Measurements from ENCODE around the gene RNF149. TPM values are rescaled to one million over a fixed set of nuclear protein-coding genes. Genes with fewer than 3 reads are reported as not detected.

Gene RNF149
- total RNA-seq, 2 experiments from 2014 or later, result 139 to 150 TPM

- POLR2A ChIA-PET, result interaction anchor here (0.7 to 1.5 kb wide), 3 partner anchors 13 to 42 kb away, joined by 3 to 6 read pairs (median 3); no protein-coding TSS in a partner anchor
- H3K27ac ChIP-seq (ENCODE audit: low read depth in 1 of 2, low read length in 2 of 2), result no peak overlapping the region
- no peaks in the 10 kb centered on the region for H3K27me3 ChIP-seq (ENCODE audit: control insufficient read depth in 1 of 2, insufficient read depth in 2 of 2, low read length in 2 of 2)
- no peak overlapping the region for H3K4me3 Mint-ChIP-seq
- H3K9me3 ChIP-seq (ENCODE audit: control insufficient read depth in 1 of 2, insufficient read depth in 1 of 2, low read length in 2 of 2), result no peaks in the 10 kb centered on the region
- ATAC-seq (ENCODE audit: poor library complexity) (no peak), DNase-seq (no peak)
- peak overlapping the region; percentile 51 for H3K27ac Mint-ChIP-seq
- peaks cover 91% of the 10 kb centered on the region for H3K36me3 Mint-ChIP-seq (ENCODE audit: low read depth)
- peaks cover 89% of the 10 kb centered on the region for H3K36me3 ChIP-seq (ENCODE audit: insufficient read depth, low read length)
- intact Hi-C loops (cut with DNase I, micrococcal nuclease), result no loop called here
- CTCF ChIA-PET, result no interaction called here
- H3K4me3 ChIP-seq (ENCODE audit: low read length), result no peak overlapping the region
- H3K9me3 Mint-ChIP-seq, result no peaks in the 10 kb centered on the region
- TF ChIP-seq CTCF (IDR thresholded peaks at IDR 0.05), result no peak
- peaks cover 50% of the 10 kb centered on the region for H3K4me1 Mint-ChIP-seq (ENCODE audit: low read depth)
- no peaks in the 10 kb centered on the region for H3K27me3 Mint-ChIP-seq
- peaks cover 13% of the 10 kb centered on the region for H3K4me1 ChIP-seq (ENCODE audit: insufficient read depth, low read length)
These were observed 21.8 kb downstream of the RNF149 start for GRCh38 chr2:101286684-101287083.

DNA sequence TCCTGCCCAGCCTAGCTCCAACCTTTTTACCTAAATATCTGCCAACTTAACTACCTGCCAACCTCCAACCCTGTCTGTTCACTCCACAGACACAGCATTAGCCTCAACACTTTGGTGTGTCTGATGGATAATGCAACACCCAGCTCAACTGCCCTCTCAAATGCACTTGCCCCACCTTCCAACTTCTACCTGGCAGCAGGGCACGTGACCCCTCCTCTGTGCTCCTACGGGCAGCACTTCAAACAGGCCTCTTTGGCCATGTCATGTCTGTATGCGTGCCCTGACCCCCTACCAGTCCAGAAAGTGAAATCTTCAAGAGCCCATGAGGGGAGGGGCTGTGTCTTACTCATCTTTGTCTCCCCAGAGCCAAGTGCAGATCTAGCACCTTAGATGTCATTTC lies 25.5 kb downstream of the RNF149 start:
- Mint-ChIP-seq H3K4me3 (no peak overlapping the region), H3K27ac (peak overlapping the region; percentile 66), H3K9me3 (no peaks in the 10 kb centered on the region), H3K27me3 (no peaks in the 10 kb centered on the region), H3K36me3 (ENCODE audit: low read depth) (peaks cover 98% of the 10 kb centered on the region), H3K4me1 (ENCODE audit: low read depth) (peaks cover 63% of the 10 kb centered on the region)
- Histone ChIP-seq H3K4me3 (ENCODE audit: low read length) (no peak overlapping the region), H3K27me3 (ENCODE audit: control insufficient read depth in 1 of 2, insufficient read depth in 2 of 2, low read length in 2 of 2) (no peaks in the 10 kb centered on the region), H3K27ac (ENCODE audit: low read depth in 1 of 2, low read length in 2 of 2) (no peak overlapping the region), H3K4me1 (ENCODE audit: insufficient read depth, low read length) (peaks cover 10% of the 10 kb centered on the region), H3K9me3 (ENCODE audit: control insufficient read depth in 1 of 2, insufficient read depth in 1 of 2, low read length in 2 of 2) (no peaks in the 10 kb centered on the region), H3K36me3 (ENCODE audit: insufficient read depth, low read length) (peaks cover 99% of the 10 kb centered on the region)
- POLR2A ChIA-PET, result interaction anchor here (0.6 to 1.2 kb wide), 2 partner anchors 46 to 70 kb away, joined by 3 read pairs; no protein-coding TSS in a partner anchor
- TF ChIP-seq CTCF (IDR thresholded peaks at IDR 0.05), result no peak
- no peak for ATAC-seq (ENCODE audit: poor library complexity)
- intact Hi-C loops (cut with DNase I, micrococcal nuclease), result no loop called here
- CTCF ChIA-PET, result interaction anchor here (1.5 kb wide), 1 partner anchor 17 kb away, joined by 4 read pairs; no protein-coding TSS in a partner anchor
- DNase-seq, result no peak

DNA sequence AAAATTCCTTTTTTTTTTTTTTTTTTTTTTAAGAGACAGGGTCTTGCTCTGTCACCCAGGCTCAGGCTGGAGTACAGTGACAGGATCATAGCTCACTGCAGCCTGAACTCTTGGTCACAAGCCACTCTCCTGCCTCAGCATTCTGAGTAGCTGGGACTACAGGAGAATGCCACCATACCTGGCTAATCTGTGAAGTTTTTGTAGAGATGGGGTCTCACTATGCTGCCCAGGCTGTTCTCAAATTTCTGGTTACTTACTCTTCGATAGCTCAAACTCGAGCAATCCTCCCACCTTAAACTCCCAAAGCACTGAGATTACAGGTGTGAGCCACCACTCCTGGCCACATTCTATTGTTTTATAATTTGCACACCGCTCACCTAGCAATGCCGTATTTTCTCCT lies 27.0 kb downstream of the RNF149 start:
- CTCF ChIA-PET, result interaction anchor here (0.7 kb wide), 1 partner anchor 16 kb away, joined by 3 read pairs; no protein-coding TSS in a partner anchor
- TF ChIP-seq CTCF (IDR thresholded peaks at IDR 0.05), result no peak
- Mint-ChIP-seq H3K36me3 (ENCODE audit: low read depth) (peaks cover 96% of the 10 kb centered on the region), H3K9me3 (no peaks in the 10 kb centered on the region), H3K27ac (peak overlapping the region; percentile 66), H3K27me3 (no peaks in the 10 kb centered on the region), H3K4me1 (ENCODE audit: low read depth) (peaks cover 66% of the 10 kb centered on the region), H3K4me3 (no peak overlapping the region)
- POLR2A ChIA-PET, result interaction anchor here (1.1 to 1.6 kb wide), 3 partner anchors 14 to 28 kb away, joined by 3 to 6 read pairs (median 5); no protein-coding TSS in a partner anchor
- no peak for DNase-seq
- Histone ChIP-seq H3K36me3 (ENCODE audit: insufficient read depth, low read length) (peaks cover 96% of the 10 kb centered on the region), H3K27me3 (ENCODE audit: control insufficient read depth in 1 of 2, insufficient read depth in 2 of 2, low read length in 2 of 2) (no peaks in the 10 kb centered on the region), H3K9me3 (ENCODE audit: control insufficient read depth in 1 of 2, insufficient read depth in 1 of 2, low read length in 2 of 2) (no peaks in the 10 kb centered on the region), H3K27ac (ENCODE audit: low read depth in 1 of 2, low read length in 2 of 2) (no peak overlapping the region), H3K4me1 (ENCODE audit: insufficient read depth, low read length) (peaks cover 5% of the 10 kb centered on the region), H3K4me3 (ENCODE audit: low read length) (no peak overlapping the region)
- ATAC-seq (ENCODE audit: poor library complexity), result no peak
- intact Hi-C loops (cut with DNase I, micrococcal nuclease), result no loop called here
